ENCODE results near the gene GSDMA.
"Not testable (repeated sequence)": the region's sequence is repeated elsewhere in the genome, so short reads cannot be mapped to it uniquely, and the experiment has no call there.

GSDMA gene

DNA sequence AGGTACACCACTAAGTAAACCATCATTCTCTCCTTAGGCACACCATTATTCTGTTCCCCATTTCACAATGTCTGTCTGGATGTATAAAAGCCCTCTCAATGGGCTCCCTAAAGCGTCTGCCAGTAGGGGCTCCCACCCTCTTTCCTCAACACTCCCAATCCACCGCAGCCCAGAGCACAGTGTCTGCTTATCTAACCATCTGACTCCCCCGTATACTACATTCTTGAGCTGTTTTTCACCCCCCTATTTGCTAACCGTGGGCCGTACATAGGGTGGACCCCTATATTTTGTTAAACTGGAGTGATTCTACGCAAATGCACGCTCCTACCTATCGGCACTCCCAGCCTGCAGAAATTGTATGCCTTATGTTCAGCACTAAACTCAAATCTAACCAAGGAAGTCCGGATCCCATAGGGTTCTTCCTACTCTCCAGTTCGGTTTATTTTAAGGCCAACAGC lies 17.1 kb downstream of the GSDMA start:
- peaks cover 12% of the 10 kb centered on the region for H3K36me3 Mint-ChIP-seq
- peak overlapping the region; percentile 93 for H3K27ac Mint-ChIP-seq
- DNase-seq, result peak; percentile 40
- peaks cover 38% of the 10 kb centered on the region for H3K27me3 Mint-ChIP-seq
- H3K4me3 Mint-ChIP-seq, result peak overlapping the region; percentile 86
- H3K9me3 Mint-ChIP-seq, result no peaks in the 10 kb centered on the region
- peaks cover 33% of the 10 kb centered on the region for H3K4me1 Mint-ChIP-seq
- CTCF ChIA-PET, result interaction anchor here (0.8 to 4.0 kb wide), 13 partner anchors 12 to 358 kb away, joined by 3 to 53 read pairs (median 3); partner anchors contain the start of genes CSF3, MIEN1, NR1D1 and ORMDL3

GRCh38 chr17:39980351-39981206 lies 17.8 kb downstream of the GSDMA start, which contains the start of gene PSMD3:
PSMD3 (plus strand) TSS chr17:39980807; CDS start chr17:39980971, 164 bp downstream.
- no peaks in the 10 kb centered on the region for H3K9me3 Mint-ChIP-seq
- peaks cover 18% of the 10 kb centered on the region for H3K36me3 Mint-ChIP-seq
- H3K27ac Mint-ChIP-seq, result peak within 1 kb of the TSS; percentile 93
- H3K4me3 Mint-ChIP-seq, result peak within 1 kb of the TSS; percentile 86
- peaks cover 32% of the 10 kb centered on the region for H3K27me3 Mint-ChIP-seq
- peaks cover 33% of the 10 kb centered on the region for H3K4me1 Mint-ChIP-seq
- CTCF ChIA-PET, result interaction anchor here (0.7 to 4.0 kb wide), 20 partner anchors 10 to 359 kb away, joined by 3 to 53 read pairs (median 3); partner anchors contain the start of genes CSF3, MIEN1, NR1D1 and ORMDL3
- peak; percentile 99 for DNase-seq

DNA sequence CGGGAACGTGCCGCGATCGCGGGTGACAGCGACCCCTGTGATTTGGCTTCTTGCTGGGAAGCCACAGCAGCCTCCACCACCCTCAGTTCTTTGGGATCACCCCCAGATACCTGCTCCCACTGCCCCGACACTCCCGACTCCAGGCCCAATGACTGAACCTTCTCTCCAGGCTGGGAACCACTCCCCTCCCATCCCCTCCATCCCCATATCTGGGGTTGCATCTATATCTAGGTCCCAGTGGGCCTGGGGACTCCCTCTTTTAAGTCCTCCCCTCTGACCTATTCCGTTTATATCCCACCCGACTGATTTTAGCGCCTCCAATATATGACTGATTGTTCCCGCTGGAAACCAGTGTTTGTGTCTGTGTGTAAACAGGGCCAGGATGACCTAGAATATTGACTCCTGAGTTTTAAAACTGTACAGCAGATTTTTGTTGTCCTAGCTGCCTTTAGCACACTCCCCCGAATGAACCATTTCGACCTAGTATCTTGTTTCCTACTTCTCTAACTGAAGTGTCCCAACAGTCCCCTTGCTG lies 18.5 kb downstream of the GSDMA start:
- Mint-ChIP-seq H3K4me3 (peak overlapping the region; percentile 86), H3K27me3 (peaks cover 28% of the 10 kb centered on the region), H3K27ac (peak overlapping the region; percentile 93), H3K36me3 (peaks cover 23% of the 10 kb centered on the region), H3K9me3 (no peaks in the 10 kb centered on the region), H3K4me1 (peaks cover 33% of the 10 kb centered on the region)
- no peak for DNase-seq
- CTCF ChIA-PET, result interaction anchor here (0.7 to 4.0 kb wide), 15 partner anchors 10 to 360 kb away, joined by 3 to 53 read pairs (median 3); partner anchors contain the start of gene CSF3

GRCh38 chr17:39981766-39982375 lies 19.1 kb downstream of the GSDMA start:
- peak overlapping the region; percentile 93 for H3K27ac Mint-ChIP-seq
- H3K4me1 Mint-ChIP-seq, result peaks cover 33% of the 10 kb centered on the region
- DNase-seq, result no peak
- H3K27me3 Mint-ChIP-seq, result peaks cover 24% of the 10 kb centered on the region
- no peaks in the 10 kb centered on the region for H3K9me3 Mint-ChIP-seq
- CTCF ChIA-PET, result interaction anchor here (1.1 to 4.0 kb wide), 4 partner anchors 25 to 360 kb away, joined by 4 to 53 read pairs (median 6); no protein-coding TSS in a partner anchor
- H3K4me3 Mint-ChIP-seq, result peak overlapping the region; percentile 86
- peaks cover 28% of the 10 kb centered on the region for H3K36me3 Mint-ChIP-seq

- H3K27ac Mint-ChIP-seq, result no peak overlapping the region
- DNase-seq, result no peak
- no peaks in the 10 kb centered on the region for H3K27me3 Mint-ChIP-seq
- H3K9me3 Mint-ChIP-seq, result no peaks in the 10 kb centered on the region
- peaks cover 6% of the 10 kb centered on the region for H3K4me1 Mint-ChIP-seq
- H3K36me3 Mint-ChIP-seq, result peaks cover 68% of the 10 kb centered on the region
- CTCF ChIA-PET, result interaction anchor here (1.1 kb wide), 1 partner anchor 97 kb away, joined by 3 read pairs; no protein-coding TSS in a partner anchor
- no peak overlapping the region for H3K4me3 Mint-ChIP-seq
These were observed 25.5 kb downstream of the GSDMA start for GRCh38 chr17:39988206-39988810.

DNA sequence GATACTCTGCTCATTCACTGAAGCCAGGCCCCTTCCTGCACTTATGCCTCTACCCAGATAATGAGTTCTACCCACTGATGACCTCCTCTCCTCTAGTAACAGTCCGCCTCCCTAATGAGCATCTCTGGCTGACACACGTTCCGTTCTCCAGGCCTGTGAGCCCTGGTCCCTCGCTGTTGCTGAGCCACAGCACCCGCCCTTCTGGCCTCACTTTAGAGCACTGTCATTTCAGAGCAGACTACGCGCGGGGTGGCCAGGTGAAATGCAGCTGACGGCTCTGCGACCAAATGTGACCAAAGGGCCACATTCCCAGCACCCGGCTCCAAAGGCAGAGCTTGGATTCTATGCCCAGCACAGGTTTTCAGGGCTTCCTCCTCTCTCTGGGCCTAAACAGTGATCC lies 31.6 kb downstream of the GSDMA start:
- Mint-ChIP-seq H3K4me3 (no peak overlapping the region), H3K9me3 (no peaks in the 10 kb centered on the region), H3K27ac (no peak overlapping the region), H3K4me1 (no peaks in the 10 kb centered on the region), H3K36me3 (peaks cover 58% of the 10 kb centered on the region), H3K27me3 (no peaks in the 10 kb centered on the region)
- CTCF ChIA-PET, result no interaction called here
- no peak for DNase-seq

- H3K9me3 Mint-ChIP-seq, result no peaks in the 10 kb centered on the region
- CTCF ChIA-PET, result no interaction called here
- H3K27me3 Mint-ChIP-seq, result no peaks in the 10 kb centered on the region
- peaks cover 54% of the 10 kb centered on the region for H3K36me3 Mint-ChIP-seq
- H3K4me3 Mint-ChIP-seq, result no peak overlapping the region
- H3K4me1 Mint-ChIP-seq, result no peaks in the 10 kb centered on the region
- no peak for DNase-seq
- H3K27ac Mint-ChIP-seq, result no peak overlapping the region
These were observed 32.6 kb downstream of the GSDMA start for GRCh38 chr17:39995438-39995837.

DNA sequence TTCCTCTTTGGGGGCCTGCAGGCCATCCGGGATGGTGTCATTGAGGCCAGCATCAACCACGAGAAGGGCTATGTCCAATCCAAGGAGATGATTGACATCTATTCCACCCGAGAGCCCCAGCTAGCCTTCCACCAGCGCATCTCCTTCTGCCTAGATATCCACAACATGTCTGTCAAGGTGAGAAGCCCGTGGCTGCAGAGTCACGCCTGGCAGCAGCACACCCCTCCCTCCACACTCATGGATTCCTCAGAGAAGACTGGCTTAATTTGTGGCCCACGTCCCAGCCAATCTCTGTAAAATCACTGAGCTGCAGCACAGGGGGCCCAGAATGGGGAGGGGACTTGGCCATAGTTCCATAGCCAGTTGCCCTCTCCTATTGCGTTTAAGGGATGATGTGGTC lies 33.4 kb downstream of the GSDMA start:
- no peak overlapping the region for H3K4me3 Mint-ChIP-seq
- peaks cover 53% of the 10 kb centered on the region for H3K36me3 Mint-ChIP-seq
- no peaks in the 10 kb centered on the region for H3K27me3 Mint-ChIP-seq
- no peak overlapping the region for H3K27ac Mint-ChIP-seq
- no peaks in the 10 kb centered on the region for H3K4me1 Mint-ChIP-seq
- CTCF ChIA-PET, result no interaction called here
- no peaks in the 10 kb centered on the region for H3K9me3 Mint-ChIP-seq
- no peak for DNase-seq

DNA sequence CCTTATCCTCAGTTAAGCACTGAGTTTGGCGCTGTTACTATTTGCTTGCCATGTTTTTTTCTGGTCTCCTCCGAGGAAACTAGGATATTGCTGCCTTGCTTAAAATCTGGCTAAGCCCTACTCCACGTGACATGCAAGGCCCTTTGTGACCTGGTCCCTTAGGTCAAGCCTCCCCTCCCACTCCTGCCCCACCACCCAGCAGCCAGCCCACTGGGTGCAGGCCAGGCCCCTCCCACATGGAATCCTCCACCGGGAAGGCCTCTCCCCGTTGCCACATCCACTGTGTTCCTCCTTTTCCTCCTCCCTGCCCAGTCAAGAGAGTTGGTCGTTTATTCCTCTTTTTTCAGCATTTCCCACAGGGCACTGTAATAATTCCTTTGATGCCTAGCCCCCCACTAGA lies 34.0 kb downstream of the GSDMA start:
- DNase-seq, result no peak
- Mint-ChIP-seq H3K36me3 (peaks cover 49% of the 10 kb centered on the region), H3K4me1 (no peaks in the 10 kb centered on the region), H3K4me3 (no peak overlapping the region), H3K27me3 (no peaks in the 10 kb centered on the region), H3K27ac (no peak overlapping the region), H3K9me3 (no peaks in the 10 kb centered on the region)
- CTCF ChIA-PET, result no interaction called here

GRCh38 chr17:39997543-39997942 lies 34.7 kb downstream of the GSDMA start:
- no peaks in the 10 kb centered on the region for H3K9me3 Mint-ChIP-seq
- H3K27me3 Mint-ChIP-seq, result no peaks in the 10 kb centered on the region
- H3K4me1 Mint-ChIP-seq, result no peaks in the 10 kb centered on the region
- CTCF ChIA-PET, result no interaction called here
- DNase-seq, result no peak
- H3K27ac Mint-ChIP-seq, result no peak overlapping the region
- H3K4me3 Mint-ChIP-seq, result no peak overlapping the region
- peaks cover 42% of the 10 kb centered on the region for H3K36me3 Mint-ChIP-seq

DNA sequence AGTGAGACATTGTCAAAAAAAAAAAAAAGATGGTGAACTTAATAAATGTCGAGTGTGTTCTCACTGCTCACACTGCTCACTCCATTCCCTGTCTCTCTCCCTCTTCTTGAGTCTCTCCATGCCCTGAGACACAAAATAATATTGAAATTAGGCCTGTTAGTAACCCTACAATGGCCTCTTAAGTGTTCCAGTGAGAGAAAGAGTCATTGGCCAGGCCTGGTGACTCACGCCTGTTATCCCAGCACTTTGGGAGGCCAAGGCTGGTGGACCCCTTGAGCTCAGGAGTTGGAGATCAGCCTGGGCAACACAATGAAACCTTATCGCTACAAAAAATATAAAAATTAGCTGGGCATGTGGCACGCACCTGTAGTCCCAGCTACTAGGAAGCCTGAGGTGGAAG lies 36.3 kb downstream of the GSDMA start:
- H3K9me3 Mint-ChIP-seq, result no peaks in the 10 kb centered on the region
- H3K27ac Mint-ChIP-seq, result peak overlapping the region; percentile 58
- H3K27me3 Mint-ChIP-seq, result no peaks in the 10 kb centered on the region
- H3K36me3 Mint-ChIP-seq, result peaks cover 30% of the 10 kb centered on the region
- H3K4me1 Mint-ChIP-seq, result no peaks in the 10 kb centered on the region
- no peak overlapping the region for H3K4me3 Mint-ChIP-seq
- no peak for DNase-seq
- CTCF ChIA-PET, result no interaction called here

DNA sequence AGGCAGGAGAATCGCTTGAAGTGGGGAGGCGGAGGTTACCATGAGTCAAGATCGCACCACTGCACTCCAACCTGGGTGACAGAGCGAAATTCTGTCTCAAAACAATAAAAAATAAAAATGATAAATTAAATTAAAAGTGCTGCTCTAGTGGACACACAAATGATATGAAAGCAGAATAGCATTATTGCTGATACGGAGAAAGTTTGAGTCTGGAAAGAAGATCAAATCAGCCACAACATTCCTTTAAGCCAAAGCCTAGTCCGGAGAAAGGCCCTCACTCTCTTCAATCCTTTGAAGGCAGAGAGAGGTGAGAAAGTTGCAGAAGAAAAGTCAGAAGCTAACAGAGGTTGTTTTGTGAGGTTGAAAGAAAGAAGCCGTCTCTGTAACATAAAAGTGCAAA lies 37.4 kb downstream of the GSDMA start:
- CTCF ChIA-PET, result no interaction called here
- Mint-ChIP-seq H3K27me3 (peaks cover 2% of the 10 kb centered on the region), H3K4me1 (no peaks in the 10 kb centered on the region), H3K36me3 (peaks cover 19% of the 10 kb centered on the region), H3K27ac (no peak overlapping the region), H3K9me3 (no peaks in the 10 kb centered on the region), H3K4me3 (no peak overlapping the region)
- DNase-seq, result no peak

- CTCF ChIA-PET, result not testable (repeated sequence)
These were observed 38.5 kb downstream of the GSDMA start for GRCh38 chr17:40001335-40001734.

GRCh38 chr17:40004072-40004471 lies 41.3 kb downstream of the GSDMA start:
- DNase-seq, result no peak
- Mint-ChIP-seq H3K4me1 (no peaks in the 10 kb centered on the region), H3K27ac (no peak overlapping the region), H3K36me3 (no peaks in the 10 kb centered on the region), H3K9me3 (no peaks in the 10 kb centered on the region), H3K4me3 (no peak overlapping the region), H3K27me3 (peaks cover 4% of the 10 kb centered on the region)
- CTCF ChIA-PET, result no interaction called here

More at GRCh38 chr17:40001335-40001734, 38.5 kb downstream of the GSDMA start:
- H3K36me3 Mint-ChIP-seq, result peaks cover 10% of the 10 kb centered on the region
- not testable (repeated sequence) for H3K4me1 Mint-ChIP-seq, H3K9me3 Mint-ChIP-seq, H3K4me3 Mint-ChIP-seq, H3K27me3 Mint-ChIP-seq, DNase-seq, H3K27ac Mint-ChIP-seq
